HG03460 (cell line): ENCODE measurements around the gene UBE2I.

Experiments used
- ATAC-seq: cut with Tn5 transposase; IDR thresholded peaks from one replicate; pipeline ENCODE4 v1.9.1; 2021; ENCODE audit not compliant: unreplicated experiment

The UBE2I gene

DNA sequence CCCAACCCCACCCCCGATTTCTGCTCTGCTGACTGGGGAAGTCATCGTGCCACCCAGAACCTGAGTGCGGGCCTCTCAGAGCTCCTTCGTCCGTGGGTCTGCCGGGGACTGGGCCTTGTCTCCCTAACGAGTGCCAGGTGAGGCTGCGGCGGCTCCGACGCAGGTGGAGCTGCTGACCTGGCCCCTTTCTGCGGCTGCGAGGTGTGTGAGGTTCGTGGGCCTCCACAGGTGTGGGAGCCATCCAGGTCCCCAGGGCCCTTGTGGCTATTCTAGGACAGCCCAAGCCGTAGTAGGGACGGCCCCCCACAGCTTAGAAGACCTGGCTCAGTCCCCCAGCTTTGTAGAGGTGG, 3.0 kb downstream of the UBE2I start:
- no peak for ATAC-seq

DNA sequence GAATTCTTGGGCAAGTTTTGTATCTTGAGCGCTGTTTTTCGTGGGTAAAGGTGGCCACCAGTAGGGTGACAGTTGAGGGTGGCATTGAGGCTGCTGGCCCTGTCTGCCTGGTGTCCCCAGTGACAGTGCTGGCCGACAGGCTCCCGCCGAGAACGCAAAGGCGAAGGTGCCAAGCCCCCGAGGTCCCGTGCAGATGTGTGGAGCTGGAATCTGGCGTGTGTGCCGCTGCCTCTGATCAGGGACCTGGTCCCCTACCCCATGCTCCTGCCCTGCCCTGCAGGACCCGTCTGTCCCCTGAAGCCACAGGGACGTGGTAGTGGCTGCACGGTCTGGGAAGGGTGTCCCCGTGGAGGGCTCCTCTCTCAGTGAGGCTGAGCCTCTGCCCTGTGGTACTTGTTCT, 3.5 kb downstream of the UBE2I start:
- ATAC-seq: no peak

DNA sequence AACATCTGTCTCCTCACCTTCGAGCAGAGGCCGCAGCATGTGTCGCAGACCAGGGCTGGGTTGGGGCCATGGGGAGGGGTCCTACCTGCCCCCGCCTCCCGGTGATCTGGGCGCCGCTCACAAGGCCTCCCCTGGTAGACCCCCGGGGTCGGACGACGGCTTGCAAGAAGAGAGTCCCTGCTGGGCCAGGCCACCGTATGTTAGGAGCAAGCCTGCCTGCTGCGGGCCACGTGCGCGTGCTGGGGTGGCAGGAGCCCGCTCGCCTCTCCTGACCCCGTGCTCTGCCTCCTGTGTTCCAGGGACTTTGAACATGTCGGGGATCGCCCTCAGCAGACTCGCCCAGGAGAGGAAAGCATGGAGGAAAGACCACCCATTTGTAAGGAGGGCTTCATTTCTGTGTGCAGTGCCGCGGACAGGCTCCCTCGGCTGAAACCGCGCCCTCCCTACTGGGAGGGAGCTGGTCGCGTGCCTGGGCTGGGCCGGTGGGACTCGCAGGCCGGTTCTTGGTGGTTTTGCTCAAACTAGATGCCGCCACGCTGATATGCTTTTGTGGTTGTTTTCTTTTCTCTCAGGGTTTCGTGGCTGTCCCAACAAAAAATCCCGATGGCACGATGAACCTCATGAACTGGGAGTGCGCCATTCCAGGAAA, 4.4 kb downstream of the UBE2I start:
- no peak for ATAC-seq

DNA sequence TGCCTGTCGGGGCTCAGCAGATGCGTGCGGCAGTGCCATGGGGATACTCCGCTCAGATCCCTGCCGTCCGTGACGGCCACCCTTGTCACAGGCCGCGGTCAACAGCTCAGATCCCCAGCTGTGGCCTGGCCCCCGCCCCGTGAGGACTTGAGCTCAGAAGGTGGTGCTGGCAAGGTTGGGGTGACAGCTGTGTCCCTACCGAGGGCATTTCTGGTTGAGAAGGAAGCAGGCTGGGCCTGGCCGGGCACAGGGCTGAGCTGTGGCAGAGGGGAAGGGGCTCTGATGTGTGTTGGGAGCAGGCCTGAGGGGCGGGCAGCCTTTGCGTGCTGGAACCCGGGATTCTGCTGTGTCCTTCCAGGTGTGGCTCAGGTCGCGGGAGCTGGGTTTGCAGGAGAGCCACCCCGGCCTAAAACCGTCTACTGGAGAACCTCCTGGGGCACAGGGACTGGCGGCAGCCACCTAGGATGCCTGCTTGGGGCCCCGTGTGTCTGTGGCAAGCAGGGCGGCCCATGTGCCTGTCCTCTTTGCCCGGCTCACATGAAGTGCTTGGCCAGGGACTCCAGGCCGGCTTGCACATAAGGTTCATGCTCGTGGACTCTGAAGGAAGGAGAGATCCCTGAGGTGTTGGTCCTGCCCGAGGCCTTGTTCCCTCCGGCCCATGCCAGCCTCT, 5.1 kb downstream of the UBE2I start:
- ATAC-seq: no peak

DNA sequence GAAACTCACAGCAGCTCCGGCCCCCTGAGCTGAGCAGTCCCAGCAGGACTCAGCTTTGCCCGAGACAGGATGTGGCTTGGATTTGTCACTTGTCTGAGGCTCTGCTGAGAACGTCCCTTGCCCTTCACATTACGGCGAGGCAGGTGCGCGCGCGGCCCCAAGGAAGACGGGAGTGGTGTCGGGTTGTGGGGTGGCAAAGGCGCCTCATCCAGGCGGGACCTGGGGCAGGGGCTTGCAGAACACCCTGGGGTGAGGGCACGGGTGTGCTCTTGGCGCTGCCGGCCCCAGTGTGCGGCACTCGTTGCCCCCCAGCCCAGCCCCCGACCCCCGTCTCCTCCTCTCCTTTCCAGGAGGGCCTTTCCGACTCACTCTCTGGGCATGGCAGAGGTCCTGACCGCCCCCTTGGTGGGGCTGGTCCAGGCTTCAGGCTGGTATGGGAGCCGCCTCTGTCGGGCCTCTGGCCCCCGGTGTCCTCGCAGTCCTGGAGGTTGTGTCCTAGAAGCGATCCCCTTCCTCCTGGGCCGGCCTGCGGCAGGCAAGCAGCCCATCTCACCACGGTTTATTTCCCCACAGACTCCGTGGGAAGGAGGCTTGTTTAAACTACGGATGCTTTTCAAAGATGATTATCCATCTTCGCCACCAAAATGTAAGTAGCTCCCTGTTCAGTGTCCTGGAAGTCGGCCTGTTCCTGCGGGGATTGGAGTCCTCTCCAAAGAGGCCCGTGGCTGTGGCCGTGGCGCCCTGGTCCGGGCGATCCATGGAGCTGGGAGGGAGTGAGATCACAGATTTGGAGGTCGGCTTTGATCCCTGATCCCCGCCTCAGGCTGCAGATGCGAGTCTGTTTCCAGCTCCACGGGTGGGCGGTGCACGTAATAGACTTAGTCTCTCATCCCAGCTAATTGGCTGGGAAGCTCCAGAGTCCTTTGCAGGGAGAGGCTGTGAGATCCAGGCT, 5.9 kb downstream of the UBE2I start:
- ATAC-seq: no peak

DNA sequence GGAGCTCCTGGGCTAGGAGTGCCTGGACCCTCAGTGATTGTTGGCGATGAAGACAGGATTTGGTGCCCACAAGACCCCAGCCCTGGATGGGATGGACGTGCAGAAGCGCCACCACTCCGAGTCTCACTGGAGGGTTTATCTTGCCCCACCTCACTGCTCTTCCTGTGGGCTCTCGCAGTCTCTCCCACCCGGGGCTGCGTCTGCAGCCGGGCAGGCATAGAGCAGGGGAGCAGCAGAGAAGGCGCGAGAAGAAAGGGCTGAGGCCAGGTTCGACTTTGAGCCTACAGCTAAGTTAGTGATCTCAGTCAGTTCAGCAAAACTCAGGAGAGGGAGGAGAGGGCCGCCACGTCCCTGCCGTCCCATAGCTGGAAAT, 6.6 kb downstream of the UBE2I start:
- no peak for ATAC-seq

DNA sequence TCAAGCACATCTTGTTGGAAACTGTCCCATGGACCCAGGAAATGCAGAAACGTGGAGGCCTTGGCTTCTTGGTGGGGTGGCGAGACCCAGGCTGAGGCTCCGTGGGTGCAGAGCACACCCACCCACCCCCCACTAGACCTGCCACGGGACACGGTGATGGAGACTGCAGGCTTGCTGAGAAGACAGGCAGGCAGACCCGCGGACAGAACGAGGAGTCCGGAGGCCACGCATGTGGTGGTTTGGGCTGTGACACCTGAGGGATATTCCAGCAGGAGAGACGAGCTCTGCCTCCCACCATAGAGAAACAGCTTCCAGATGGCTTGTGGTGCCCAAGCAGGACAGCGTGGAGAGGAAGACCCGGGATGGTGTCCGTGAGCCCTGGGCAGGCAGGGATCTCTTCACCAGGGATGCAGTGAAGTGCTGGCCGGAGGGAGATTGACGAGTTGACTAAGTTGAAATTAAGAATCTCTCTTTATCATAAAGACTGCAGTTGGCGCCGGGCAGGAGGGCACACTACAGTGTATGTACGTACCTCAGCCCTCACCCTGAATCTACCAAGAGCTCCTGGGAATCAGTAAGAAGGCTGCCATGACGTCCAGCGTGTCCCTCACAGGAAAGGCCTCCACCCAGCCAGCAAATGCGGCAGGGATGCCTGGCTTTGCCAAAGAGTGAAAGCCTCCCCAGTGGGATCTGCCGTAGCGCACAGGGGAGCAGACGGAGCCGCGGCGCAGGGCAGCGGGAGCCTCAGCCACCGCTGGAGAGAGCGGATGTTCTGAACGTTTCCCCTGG, 8.2 kb downstream of the UBE2I start:
- no peak for ATAC-seq

DNA sequence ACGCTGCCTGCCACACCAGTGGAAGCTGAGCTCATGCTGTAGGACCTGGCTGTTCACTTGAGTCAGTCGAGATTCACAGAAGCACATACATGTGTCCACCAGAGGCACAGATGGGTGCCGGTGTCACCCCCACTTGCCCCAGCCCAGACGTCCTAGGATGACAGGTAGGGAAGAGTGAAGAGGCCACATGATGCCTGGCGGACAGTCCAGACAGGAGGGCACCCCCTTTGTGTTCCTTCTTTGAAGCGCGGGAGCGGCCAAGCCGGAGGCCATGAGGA, 8.8 kb downstream of the UBE2I start:
- ATAC-seq: no peak

DNA sequence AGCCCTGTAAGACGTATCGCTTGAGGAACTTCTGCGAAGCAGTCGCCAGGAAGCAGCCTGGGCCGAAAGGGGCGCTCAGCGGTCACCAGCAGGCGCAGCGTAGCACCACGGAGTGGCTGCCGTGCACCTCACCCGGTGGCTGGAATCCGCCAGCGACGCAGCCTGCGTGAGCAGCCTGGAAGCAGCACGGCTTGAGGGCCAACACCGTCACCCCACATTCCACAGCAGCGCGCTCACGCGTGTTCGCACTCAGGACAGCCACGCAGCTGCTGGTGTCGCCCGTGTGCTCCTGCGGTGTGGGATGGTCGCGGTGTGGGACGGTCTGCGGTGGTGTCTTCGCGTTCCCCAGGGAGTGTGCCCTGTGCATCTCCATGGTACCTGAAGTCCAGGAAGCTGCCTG, 9.6 kb downstream of the UBE2I start:
- no peak for ATAC-seq

DNA sequence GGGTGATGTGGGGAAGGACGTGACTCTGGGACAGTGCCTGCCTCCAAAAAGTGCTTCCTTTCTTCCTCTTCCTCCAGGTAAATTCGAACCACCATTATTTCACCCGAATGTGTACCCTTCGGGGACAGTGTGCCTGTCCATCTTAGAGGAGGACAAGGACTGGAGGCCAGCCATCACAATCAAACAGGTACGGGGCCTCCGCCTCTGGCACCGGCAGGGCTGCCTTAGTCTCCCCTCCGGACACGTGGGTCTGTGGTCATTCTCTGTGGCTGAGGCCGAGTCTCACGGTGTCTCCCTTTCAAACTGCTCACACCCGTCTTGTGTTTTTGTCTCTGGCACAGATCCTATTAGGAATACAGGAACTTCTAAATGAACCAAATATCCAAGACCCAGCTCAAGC, 10.7 kb downstream of the UBE2I start:
- ATAC-seq: no peak

DNA sequence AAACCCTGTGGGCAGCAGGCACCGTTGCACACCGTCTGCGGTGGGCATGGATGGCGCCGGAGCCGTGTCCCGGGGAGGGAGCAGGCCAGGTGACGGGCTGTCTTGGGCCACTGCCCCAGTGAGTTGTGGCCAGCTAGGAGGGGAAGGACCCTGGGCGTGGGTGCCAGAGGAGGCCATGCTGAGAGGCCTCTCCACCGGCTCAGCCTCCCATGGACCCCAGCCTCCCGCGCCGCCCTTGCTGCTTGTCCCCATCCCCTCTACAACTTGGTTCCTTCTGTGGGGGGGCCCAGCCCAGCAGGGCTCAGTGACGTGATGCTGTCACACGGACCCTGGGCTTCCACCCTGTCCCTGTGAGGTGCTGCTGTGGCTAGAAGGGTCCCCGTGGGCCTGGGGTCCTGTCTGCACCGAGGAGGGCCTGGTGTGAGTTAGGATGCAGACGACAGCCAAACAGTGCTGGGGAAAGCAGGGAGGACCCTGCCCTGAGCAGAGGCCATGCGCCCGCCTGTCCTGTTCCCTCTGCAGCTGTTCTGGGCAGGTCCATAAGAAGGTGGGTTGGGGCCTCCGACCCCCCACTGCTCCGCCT, 11.3 kb downstream of the UBE2I start:
- ATAC-seq: no peak

DNA sequence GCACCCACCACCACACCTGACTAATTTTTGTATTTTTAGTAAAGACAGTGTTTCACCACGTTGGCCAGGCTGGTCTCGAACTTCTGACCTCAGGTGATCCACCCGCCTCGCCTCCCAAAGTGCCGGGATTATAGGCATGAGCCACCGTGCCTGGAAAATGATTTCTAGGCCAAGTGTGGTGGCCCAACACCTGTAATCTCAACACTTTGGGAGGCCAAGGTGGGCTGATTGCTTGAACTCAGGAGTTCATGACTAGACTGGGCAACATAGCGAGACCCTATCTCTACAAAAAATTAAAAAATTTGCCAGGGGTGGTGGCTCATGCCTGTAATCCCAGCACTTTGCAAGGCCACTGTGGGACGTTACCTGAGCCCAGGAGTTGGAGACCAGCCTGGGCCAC, 13.0 kb downstream of the UBE2I start:
- no peak for ATAC-seq

DNA sequence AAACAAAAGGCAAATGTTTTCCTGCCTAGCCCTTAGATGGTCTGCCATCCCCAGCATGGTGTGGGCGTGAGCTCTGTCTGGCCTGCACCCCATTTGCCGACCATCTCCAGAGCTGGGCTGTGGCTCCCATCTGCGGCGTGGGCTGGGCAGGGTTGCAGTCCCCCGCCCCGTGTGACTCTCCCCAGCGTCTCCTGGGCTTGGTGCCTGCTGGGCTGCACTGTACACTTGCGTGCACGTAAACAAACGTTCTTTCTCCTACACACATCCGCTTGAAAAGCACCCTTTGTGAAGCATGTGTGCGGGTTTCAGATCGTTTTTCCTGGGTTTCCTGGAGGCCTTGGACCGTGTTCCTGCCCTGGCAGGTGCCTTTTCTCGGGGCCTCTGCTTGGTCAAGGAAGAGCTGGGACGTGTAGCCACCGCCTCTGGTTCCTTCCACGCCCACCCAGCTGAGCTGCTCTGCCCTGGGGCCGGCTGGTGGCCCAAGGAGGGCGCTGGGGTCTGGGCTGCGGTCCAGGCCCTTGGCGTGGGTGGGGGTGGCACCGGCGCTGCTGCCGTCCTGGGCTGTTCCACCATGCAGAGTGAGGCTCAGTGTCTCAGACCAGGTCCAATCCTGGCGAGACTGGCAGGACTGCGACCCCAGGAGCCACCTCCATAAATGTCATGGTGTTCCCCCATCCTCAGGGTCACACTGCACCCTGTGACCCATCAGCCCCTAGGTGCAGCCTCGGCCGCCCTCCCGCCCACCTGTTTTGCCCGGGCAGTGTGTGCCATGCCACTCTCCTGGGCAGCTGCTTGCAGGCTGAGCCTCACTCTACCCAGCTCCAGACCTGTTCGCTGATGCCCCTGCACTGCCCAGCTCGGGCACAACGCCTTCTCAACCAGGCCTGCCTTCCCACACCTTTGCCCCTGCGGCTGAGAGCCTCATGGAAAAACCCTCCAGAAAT, 14.1 kb downstream of the UBE2I start:
- ATAC-seq: no peak

DNA sequence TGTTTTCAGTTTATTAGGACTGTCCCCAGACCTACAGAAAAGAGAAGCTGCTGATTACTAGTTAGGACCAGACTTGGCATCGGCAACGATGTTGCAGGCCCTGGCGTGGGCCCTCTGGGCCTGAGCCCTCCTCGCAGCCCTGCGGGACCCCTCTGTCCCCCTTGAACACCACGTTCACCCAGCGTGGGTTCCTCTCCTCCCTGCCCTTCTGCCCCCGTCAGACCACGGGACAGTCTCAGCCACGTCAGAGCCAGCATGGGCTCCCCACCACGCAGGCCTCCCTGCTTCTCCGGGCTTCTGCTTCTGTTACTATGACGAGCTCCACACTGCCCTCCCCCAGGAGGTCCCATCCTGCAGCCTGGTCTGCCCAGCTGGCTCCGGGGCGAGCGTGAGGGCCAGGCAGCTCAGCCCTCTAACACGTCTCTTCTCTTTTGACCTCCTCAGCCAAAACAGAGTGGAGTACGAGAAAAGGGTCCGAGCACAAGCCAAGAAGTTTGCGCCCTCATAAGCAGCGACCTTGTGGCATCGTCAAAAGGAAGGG, 14.9 kb downstream of the UBE2I start:
- no peak for ATAC-seq

DNA sequence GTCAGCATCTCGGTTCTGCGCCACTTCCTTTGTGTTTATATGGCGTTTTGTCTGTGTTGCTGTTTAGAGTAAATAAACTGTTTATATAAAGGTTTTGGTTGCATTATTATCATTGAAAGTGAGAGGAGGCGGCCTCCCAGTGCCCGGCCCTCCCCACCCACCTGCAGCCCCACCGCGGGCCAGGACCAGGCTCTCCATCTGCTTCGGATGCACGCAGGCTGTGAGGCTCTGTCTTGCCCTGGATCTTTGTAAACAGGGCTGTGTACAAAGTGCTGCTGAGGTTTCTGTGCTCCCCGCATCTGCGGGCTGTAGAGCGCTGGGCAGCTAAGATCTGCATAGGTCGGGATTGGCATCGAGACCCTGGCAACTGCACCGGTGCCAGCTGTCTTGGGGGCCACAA, 15.8 kb downstream of the UBE2I start:
- ATAC-seq: no peak

DNA sequence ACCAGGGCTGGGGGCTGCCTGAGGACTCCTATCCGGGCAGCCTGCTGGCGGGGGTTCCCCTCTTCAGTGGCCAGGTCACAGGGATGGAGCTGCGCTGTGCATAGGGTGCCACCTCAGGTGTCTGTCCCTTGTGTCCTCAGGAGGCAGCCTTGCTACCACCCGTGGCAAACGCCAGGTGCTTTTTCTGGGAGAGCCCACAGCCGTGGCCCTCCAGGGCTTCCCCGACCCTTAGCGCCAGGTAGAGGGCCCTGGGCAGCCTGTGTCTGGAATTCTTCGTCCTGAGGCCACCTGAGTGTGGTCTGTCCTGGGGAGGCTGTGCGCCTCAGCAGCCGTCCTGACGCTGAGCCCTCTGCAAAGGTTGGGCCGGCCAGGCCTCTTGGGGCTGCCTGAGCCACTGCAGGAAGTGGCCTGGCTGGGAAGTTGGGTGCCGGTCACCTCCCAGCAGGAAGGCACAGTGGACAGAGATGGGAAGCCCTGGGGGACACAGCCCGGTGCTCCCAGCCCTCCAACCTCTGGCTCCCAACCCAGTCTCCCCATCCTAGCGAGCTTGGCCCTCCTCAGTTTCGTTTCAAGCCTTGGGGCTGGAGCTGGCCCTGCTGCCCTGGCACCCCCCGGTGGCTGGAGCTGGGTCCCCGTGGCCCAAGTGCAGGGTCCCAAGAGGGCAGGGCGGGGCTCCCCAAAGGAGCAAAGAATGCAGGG, 16.4 kb downstream of the UBE2I start:
- no peak for ATAC-seq

DNA sequence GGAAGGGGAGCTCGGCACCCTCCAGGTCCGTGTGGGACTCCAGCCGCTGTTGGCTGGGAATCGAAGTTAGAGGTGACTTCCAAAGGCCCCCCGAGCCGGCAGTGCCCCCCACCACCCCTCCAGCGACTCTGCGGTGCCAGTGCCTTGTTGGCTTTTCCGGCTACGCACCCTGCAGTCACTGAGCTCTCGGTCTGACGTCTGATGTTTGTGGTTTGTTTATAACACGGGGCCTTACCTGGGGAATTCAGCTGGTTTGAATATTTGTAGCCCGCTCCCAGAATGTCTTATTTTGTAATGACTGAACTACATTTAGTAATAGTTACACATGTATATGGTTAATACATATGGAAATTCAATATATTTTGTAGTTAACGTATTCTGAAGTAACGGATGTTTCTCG, 17.0 kb downstream of the UBE2I start:
- no peak for ATAC-seq

DNA sequence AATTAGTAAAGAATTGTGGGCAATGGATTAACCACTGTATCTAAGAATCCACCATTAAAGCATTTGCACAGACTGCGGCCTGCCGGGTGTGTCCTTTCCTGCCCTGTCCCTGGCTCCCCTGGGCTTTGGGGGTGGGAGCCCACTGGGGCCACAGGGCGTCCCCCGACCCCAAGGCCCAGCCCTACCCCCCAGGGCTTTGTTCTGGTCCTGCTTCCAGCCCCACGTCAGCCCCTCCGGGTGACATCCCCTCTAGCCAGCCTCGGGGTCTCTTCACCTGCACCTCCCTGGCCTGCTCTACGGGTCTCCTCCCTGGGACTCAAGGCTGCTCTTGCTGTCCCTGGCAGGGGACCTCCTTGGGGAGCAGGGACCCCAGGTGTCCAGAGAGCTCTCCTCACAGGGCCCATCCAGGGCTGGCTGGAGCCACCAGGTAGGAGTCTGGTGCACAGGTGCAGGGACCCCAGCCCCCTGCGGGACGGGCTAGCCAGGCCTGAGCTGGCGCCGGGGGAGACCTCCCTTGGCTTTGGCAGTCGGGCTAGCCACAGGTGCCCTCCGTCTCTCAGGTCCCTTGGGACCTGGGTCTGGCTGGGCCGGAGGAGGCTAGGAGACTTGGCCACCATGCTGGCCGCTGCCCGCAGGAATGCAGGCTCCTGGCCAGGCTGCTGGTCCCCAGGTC, 17.6 kb downstream of the UBE2I start:
- no peak for ATAC-seq

DNA sequence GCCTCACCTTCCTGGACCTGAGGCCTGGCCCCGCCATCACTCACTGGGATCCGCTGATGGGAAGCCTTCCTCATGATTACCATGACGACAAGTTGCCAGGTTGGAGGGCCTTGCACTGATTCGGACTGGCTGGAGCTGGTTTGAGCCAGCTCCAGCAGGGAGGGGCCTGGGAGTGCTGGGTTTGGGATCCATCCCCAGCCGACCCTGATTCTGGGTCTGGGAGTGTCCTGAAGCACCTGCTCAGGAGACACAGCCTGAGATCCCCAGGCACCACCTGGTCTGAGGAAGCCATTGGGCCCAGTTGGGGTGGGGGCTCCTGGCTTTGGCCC, 18.1 kb downstream of the UBE2I start:
- no peak for ATAC-seq
